Metanephros (tissue), 2 donors: Measurements from ENCODE around the gene PLP2. TPM values are rescaled to one million over a fixed set of nuclear protein-coding genes. Genes with fewer than 3 reads are reported as not detected.

Experiments
- small RNA-seq: library from RNA; depleted of rRNA; stranded (forward); fragments of <200 nt; gene quantifications from one replicate; pipeline ENCODE3, GENCODE V24; 2014; ENCODE audit warnings: low replicate concordance
- total RNA-seq: library from RNA; depleted of rRNA; stranded (reverse); fragments of >200 nt; gene quantifications from one replicate; pipeline ENCODE4 v1.2.3, GENCODE V29; 2014

PLP2 gene
- total RNA-seq, result 24.3 TPM

GRCh38 chrX:49171752-49172279, at the start of gene PLP2:
Gene PLP2, plus strand, starts transcription at chrX:49171898. Its CDS starts 103 bp downstream, at chrX:49172001.

GRCh38 chrX:49162620-49163019, 9.1 kb upstream of the PLP2 start, which contains the start of gene MAGIX:
Gene MAGIX, plus strand, starts transcription at chrX:49162758. Its CDS starts 132 bp downstream, at chrX:49162890.

GRCh38 chrX:49186125-49187027, 14.7 kb downstream of the PLP2 start, which contains the start of gene PRICKLE3:
Gene PRICKLE3, minus strand, starts transcription at chrX:49186373. Its CDS starts 76 bp downstream, at chrX:49186297.

GRCh38 chrX:49199906-49200771, 28.4 kb downstream of the PLP2 start, which contains the start of gene SYP:
Gene SYP, minus strand, starts transcription at chrX:49200193. Its CDS starts 7 bp downstream, at chrX:49200186.

Small RNAs within 50 kb of the gene (small RNA-seq; reads per million reads assigned to genes)
- gene RN7SL262P, result not detected

Other genes with a start within 250 kb of the PLP2 start
- gene OTUD5, start 214.3 kb upstream of the PLP2 start, total RNA-seq, result 34.3 TPM
- 2.7 TPM for gene KCND1, start 200.1 kb upstream of the PLP2 start, total RNA-seq
- 28.4 TPM for gene GRIPAP1, start 169.6 kb upstream of the PLP2 start, total RNA-seq
- gene TFE3, start 128.5 kb upstream of the PLP2 start, total RNA-seq, result 27.9 TPM
- gene CCDC120, start 112.9 kb upstream of the PLP2 start, total RNA-seq, result 6.4 TPM
- 8.1 TPM for gene PRAF2, start 97.9 kb upstream of the PLP2 start, total RNA-seq
- 44.8 TPM for gene WDR45, start 92.0 kb upstream of the PLP2 start, total RNA-seq
- 24.2 TPM for gene GPKOW, start 48.2 kb upstream of the PLP2 start, total RNA-seq
- gene MAGIX, start 9.1 kb upstream of the PLP2 start, total RNA-seq, result 9.5 TPM
- 8.0 TPM for gene PRICKLE3, start 14.5 kb downstream of the PLP2 start, total RNA-seq
- gene SYP, start 28.3 kb downstream of the PLP2 start, total RNA-seq, result 2.3 TPM
- gene CACNA1F, start 61.4 kb downstream of the PLP2 start, total RNA-seq, result 0.41 TPM
- 21.0 TPM for gene CCDC22, start 63.6 kb downstream of the PLP2 start, total RNA-seq
- 0.23 TPM for gene FOXP3, start 92.8 kb downstream of the PLP2 start, total RNA-seq
- gene PPP1R3F, start 97.9 kb downstream of the PLP2 start, total RNA-seq, result 8.3 TPM
- not detected for gene GAGE10, start 131.7 kb downstream of the PLP2 start, total RNA-seq
- gene GAGE12J, start 150.1 kb downstream of the PLP2 start, total RNA-seq, result not detected
- not detected for gene GAGE13, start 159.7 kb downstream of the PLP2 start, total RNA-seq